GM19035 (cell line): ENCODE data around the gene CCL5.

Experiments used
- ATAC-seq: cut with Tn5 transposase; IDR thresholded peaks from one replicate; pipeline ENCODE4 v1.9.1; 2021; ENCODE audit not compliant: unreplicated experiment

CCL5 gene

DNA sequence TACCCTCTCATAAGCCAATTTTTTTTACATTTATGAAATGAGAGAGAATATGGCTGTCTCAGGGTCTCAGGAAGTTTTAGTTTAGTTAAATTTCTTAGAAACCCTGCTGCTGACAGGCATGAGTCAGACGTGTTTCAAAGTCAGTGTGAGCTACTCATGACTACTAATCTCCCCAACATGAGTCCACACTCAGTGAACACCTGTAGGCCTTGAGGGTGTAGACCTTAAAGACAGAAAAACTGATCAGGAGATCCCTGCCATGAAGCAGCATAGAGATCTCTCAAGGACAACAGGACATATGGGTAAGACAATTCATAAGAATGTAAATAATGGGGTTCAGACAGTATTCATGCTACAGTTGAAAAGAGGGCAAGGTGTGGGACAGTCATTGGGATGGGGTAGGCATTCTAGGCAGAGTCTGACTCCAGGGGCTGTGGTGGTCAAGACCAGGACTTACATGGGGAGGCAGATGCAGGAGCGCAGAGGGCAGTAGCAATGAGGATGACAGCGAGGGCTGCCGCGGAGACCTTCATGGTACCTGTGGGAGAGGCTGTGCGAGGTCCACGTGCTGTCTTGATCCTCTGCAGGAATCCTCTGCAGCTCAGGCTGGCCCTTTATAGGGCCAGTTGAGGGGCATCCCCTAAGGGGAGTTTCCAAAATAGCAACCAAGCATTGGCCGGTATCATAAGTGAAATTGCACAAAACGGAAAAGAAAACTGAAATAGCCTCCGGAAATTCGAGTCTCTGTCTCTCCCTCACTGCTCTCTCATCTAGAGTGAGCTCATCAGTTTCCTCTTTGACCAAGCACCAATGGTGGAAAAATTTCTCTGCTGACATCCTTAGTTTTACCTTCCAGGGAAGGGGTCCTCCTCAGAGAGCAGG is at the start of gene CCL5:
CCL5 (minus strand) TSS at position 588 of the 882 bp plus-strand sequence.
- peak; percentile 95 for ATAC-seq

DNA sequence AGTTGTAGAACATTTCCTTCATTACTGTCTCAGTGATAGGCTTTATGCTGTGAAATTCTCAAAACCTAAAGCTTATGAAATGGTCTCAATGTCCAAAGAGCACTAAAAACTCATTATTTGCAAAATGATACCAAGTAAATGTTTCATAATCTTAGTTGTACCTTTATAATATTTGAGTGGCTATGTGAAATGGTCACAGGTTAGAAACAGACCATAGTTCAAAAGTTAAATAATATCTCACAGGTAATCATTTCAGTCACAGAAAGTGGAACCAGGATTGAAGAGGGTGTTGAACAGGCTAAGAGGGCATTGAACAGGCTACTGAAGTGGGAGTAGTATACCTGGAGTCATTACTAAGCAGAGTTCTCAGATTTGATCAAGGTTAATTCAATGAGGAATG is 47.6 kb upstream of the CCL5 start:
- ATAC-seq, result no peak

DNA sequence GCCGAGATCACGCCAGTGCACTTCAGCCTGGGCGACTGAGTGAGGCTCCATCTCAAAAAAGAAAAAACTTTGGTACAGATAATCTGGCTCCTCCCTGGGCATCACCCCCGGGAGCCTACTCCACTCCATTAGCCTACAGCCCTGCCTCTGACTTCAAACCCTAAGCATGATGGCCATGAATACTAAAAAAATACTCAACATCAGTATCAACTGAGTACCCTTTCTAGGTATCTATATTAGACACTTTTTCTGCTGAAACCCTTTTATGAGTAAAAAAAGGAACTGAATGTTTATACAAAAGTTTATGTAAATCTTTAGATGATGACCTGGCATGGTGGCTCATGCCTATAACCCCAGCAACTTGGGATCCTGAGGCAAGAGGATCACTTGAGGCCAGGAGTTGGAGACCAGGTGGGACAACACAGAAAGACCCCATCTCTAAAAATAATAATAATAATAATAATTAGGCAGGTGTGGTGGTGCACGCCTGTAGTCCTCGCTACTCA is 43.5 kb upstream of the CCL5 start:
- ATAC-seq, result no peak

DNA sequence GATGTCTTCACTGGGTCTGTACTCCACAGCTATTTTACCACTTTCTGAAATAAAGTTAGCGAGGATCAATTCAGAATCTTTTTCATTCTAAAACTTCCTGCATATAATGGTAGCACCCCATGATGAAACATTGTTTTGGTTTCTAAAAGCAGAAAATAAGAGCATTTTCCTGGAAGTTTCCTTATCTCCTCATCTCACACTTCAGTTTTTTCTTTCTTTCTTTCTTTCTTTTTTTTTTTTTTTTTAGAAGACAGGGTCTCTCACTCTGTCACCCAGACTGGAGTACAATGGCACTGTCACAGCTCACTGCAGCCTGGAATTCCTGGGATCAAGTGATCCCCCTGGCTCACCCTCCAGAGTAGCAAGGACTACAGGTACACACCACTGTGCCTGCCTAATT is 40.1 kb upstream of the CCL5 start:
- no peak for ATAC-seq

DNA sequence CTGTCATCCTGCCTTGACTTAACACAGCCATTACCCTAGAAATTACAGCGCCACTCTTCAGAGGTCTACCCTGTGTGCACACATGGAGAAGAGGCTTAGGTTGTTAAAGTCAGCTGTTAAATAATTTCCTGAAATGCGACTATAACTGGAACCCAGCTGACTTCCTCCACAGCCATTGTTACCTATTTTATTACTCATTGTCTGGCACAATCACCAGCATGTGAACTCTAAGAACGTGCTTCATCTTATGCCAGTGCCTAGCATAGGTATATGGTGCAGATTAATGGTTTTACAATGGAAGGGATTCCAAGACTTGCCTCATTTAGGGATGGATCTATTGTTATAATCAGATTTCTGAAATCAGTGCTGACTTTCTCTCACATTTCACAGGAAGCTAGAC is 38.5 kb upstream of the CCL5 start:
- ATAC-seq, result no peak

DNA sequence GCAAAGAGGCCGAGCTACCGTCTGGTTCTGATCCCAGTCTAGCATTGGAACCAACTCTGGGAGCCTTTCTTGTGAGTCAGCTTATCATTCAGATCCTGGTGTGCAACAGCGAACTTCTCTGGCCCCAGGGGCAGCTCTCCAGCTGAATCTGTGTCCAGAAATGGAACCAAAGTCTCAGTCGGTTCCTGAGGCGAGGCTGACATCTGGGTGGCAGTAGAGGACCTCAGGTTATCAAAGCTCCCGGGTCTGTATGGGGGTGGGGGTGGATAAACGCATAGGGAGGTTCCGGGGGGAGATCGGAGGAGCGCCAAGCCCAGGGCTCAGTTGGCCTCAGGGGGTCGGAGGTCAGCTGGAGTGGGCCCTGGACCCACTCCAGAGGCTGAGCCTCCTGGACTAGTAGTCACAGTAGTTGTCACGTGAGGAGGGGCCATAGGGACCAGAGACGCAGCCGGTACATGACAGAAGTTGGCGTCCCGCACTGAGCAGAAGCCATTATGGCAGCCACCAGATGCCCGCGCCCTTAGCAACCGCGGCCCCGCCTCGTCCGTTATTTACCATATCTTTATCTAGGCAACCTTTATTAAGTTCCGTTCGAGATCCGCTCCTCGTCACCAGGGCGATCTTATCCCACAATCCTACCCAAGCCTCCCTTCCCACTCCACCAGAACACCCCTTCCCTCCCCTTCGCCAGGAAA is 37.5 kb upstream of the CCL5 start:
- no peak for ATAC-seq

DNA sequence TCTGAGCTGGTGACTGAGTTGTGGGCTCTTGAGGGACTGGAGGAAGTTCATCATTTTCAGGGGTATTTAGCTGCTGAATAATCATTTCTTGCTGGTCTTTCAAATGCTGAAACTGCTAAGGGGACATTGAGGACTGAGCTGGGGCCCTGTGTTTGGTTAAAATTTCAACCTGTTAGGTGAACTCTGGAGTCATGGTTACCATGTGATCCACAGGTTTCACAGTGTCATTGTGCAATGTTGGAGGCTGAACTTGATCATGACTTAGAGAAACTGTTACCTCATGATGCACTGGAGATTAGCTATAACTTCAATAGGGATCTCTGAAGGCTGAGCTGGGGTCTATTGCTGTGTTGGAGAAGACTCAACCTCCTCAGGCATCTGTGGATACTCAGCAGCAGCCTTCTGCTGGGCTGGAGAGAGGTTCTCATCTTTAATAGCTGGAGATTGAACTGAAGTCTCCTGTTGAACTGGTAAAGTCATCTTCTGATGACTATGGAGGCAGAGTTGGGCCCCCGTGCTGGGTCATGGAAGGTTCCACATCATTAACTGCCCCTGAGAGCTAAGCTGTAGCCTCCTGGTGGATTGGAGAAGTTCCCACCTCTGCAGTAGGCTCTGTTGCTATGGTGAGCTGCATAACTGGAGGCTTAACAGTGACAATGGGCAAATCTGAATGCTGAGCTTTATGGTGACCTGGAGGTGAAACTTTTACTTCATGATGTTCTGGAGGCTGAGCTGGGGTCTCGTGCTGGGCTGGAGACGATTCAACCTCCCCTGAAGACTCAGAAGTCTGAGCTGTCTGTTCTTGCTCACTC is 35.2 kb upstream of the CCL5 start:
- no peak for ATAC-seq

DNA sequence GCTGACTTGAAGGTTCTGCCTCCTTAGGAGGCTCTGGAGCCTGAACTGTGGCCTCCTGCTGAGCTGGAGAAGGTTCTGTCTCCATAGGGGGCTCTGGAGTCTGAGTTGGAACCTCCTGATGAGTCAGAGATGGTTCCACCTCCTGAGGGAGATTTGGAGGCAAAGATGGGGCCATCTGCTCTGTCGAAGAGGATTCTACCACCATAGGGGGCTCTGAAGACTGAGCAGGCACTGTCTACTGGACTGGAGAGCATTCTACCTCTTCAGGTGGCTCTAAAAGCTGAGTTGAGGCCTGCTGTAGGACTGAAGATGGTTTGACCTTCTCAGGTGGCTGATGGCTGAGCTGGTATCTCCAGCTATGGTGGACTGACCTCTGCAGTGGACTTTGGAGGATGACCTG is 34.2 kb upstream of the CCL5 start:
- no peak for ATAC-seq

DNA sequence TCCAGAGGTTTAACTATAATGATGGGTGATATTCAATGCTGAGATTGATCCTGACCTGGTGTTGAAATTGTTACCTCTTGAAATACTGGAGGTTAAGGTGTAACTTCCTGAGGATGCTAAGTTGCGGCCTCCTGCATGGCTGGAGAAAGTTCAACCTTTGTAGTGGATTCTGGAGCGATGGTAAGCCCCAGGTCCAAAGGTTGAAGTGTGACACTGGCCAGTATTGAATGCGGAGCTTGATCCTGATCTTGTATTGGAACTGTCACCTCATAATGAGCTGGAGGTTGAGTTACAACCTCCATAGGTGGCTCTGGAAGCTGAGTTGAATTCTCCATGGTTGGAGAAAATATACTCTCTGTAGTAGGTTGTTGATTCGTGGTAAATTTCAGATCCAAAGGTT is 33.4 kb upstream of the CCL5 start:
- ATAC-seq, result no peak

DNA sequence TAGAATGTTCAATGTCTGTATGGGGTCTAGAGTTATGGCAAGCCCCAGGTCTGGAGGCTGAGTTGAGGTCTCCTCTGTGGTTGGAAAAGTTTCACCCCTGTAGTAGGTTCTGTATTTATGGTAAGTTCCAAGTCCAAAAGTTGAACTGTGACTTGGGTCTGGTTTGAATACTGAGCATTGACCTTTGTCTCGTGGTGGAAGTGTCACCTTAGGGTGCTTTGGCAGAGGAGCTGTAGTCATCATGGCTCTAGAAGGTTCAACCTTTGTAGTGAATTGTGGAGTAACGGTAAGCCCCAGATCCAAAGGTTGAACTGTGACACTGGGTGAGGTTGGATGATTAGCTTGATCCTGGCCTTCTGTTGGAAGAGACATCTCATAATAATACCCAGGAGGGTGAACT is 32.8 kb upstream of the CCL5 start:
- ATAC-seq, result no peak

DNA sequence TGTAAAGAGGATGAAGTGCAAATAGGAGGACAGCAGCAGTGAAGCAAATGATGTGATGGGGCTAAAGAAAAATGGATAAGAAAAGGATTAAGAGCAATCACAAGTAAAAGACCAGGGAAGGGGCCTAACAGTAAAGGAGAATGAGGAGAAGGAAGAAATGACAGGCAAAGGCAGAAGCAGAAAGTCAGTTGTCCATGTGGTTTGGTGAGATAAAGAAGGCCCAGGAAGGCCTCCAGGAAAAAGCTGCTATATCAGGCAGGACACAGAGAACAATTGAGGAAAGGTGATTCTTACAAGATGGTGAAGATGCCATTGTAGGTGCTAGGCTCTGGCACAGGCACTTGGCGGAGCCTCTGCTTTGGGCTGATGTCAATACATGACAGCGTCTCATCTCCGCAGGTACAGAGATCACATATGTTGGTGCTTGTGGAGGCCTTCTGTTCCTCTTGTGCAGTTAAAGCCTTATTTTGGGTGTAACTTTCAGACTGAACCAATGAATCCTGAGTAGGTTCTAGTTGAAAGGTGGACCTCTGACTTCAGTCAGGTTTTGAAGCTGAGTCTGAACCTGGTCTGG is 32.3 kb upstream of the CCL5 start:
- ATAC-seq, result no peak

DNA sequence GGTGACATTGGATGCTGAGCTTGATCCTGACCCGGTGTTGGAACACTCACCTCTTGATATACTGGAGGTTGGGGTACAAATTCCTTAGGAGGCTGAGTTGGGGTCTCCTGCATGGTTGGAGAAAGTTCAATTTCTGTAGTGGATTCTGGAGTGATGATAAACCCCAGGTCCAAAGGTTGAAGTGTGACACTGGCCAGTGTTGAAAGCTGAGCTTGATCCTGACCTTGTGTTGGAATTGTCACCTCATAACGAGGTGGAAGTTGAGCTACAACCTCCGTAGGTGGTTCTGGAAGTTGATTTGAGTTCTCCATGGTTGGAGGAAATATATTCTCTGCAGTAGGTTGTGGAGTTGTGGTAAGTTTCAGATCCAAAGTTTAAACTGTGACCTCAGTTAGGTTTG is 29.2 kb upstream of the CCL5 start:
- no peak for ATAC-seq

DNA sequence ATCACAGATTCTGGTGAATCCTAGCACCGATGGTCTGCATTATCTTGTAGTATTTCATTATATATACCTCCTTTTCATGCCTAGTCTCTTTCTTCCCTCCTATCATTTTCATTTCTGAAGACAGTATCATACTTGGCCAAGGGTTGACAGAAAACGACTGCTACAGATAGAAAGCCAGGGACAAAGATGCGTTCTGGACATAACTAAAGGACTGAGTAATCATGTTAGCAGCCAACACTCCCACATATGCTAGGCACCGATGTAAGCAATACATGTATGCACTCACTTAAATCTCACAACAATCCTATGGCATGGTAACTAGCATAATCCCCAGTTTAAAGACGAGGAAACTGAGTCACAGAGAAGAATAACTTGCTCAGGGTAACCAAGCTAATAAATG is 27.5 kb upstream of the CCL5 start:
- ATAC-seq, result no peak

DNA sequence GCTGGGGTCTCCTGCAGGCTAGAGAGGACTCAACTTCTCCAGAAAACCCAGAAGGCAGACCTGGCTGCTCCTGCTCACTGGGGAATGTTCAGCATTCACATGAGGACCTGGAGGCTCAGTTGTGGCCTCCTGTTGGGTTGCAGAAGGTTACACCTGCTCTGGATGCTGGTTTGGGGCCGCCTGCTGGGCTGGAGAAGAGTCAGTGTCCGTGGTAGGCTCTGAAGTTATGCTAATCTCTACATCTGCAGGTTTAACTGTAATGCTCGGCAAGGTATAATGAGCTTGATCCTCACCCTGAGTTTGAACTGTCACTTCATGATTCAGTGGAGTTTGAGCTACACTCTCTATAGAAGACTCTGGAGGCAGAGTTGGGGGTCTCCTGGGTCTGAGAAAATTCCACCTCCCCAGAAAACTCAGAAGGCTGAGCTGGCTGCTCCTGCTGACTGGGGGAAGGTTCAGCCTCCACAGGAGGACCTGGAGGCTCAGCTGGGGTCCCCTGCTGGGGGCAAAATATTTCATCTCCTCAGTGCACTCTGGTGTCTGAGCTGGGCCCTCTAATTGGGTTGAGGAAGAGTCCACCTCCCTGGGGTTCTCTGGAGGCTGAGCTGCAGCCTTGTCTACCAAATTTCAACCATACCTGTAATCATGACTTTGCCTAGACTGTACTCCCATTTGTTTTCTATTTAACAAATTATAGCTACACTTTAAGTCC is 26.9 kb upstream of the CCL5 start:
- ATAC-seq, result no peak

DNA sequence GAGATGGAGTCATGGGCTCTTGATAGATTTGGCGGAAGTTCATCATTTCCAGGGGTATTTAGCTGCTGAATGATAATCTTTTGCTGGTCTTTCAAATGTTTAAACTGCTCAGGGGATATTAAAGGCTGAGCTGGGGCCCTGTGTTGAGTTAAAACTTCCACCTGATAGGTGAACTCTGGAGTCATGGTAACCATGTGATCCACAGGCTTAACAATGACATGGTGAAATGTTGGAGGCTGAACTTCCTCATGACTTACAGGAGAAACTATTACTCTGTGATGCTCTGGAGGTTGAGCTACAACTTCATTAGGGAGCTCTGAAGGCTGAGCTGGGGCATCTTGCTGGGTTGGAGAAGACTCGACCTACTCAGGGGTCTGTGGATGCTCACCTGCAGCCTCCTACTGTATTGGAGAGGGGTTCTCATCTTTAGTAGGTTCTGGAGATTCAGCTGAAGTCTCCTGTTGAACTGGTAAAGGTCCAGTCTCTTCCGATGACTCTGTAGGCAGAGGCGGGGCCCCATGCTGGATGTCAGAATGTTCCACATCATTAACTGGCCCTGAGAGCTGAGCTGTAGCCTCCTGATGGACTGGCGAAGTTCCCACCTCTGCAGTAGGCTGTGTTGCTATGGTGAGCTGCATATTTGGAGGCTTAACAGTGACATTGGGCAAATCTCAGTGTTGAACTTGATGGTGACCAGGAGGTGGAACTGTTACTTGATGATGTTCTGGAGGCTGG is 26.2 kb upstream of the CCL5 start:
- ATAC-seq, result no peak

DNA sequence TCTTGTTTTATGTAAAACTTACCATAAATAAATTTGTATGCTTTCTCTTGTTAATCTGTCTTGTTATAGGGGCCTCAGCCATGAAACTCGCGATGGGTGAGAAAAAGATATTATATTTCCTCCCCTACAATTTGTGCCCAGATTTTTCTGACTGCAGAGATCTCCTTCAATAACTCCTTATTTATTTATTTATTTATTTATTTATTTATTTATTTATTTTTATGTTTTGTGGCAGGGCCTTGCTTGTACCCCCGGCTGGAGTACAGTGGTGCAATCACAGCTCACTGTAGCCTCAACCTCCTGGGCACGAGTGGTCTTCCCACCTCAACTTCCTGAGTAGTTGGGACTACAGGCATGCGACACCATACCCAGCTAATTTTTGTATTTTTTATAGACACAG is 23.3 kb upstream of the CCL5 start:
- ATAC-seq, result no peak

DNA sequence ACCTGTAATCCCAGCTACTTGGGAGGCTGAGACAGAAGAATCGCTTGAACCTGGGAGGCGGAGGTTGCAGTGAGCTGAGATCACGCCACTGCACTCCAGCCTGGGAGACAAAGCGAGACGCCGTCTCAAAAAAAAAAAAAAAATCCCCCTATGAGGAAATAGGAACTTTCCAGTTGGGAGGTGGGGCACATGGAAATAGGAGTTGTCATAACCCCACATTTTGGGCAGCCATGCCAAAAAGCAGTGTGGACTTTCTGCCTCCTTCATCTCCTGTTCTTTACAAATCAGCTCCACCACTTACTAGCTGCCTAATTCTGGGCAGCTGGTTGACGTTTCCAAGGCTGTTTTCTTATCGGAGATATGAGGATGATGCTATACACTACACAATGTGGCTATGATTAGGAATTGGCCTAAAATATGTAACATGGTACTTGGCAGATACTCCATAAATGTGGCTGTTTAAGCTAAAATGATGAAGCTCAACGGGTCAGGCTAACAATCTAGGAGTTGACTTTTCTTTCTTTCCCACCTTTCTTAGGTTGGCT is 21.5 kb upstream of the CCL5 start:
- ATAC-seq, result no peak

DNA sequence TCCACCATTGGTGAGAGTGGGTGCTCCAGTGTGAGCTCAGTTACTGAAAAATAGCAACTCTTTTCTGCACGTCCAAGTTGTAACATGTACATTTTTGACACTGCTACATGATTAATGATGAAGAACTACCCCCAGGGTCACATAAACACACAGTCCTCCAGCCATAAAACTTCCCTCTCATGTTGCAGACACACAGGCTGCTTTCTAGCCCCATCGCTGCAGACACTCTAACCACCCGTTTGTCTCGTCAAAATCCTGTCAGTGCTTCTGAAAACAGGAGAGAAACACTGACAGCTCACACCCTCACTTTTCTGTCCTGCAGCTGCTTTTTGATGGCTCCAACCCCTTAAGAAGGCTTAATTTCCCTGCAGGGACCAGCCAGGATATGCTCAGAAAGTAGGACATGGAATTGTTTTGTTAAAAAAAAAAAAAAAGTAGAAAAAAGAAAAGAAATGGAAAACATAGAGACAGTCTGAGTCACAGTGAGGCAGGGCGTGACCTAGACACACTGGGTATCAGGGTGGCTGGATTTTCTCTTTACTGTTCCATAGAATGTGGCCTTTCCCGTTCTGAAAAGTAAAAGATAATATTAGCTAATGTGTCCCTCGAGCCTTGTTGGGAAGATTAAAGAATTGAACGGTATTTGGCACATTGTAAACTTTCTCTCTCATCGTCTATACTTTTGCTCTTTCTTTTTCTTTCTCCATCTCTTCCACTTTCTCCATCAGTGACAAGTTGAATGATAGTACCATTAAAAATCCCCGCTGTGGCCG is 20.7 kb upstream of the CCL5 start:
- ATAC-seq, result no peak

DNA sequence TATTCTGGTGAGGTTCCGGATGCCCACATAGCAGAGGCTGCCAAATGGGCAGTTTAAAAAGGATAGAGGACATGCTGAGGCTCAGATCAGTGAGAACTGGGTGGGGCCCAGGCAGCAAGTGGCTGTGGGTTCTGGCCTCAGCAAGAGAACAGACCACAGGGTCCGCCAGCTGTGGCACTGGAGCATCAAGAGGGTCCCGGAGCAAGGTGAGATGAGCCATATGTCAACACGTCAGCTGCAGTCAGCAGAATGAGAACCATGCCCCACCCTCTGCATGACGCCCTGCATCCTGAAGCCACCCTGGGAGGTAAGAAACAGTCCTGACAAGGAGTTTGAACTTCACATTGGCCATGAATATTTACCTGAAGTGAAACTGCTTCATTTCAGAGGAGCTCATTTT is 20.1 kb upstream of the CCL5 start:
- ATAC-seq, result no peak
